ENCODE results near the gene TEX30.

DNA sequence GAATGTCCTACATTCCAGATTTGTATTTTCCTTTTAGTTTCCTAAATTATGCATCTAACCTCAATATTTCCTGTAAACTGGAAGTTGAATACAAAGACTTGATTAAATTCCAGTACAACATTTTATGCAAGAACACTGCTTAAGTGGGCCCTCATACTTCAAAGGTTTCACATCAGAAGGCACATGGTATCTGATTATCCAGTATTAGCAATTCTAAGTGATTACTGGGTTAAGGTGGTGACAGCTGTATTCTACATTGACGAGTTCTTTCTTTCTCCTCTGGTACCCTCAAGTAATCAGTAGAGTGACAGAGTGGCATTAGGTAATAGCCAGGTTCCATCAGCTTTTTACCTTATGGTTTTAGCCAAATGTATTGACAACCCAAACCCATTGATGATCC is 43.7 kb upstream of the TEX30 start:
- TF ChIP-seq REST (IDR thresholded peaks at IDR 0.05) (no peak), TP53 (CRISPR knock-in tag; IDR thresholded peaks at IDR 0.05) (no peak)

Measured in A549 (cell line).